Heart left ventricle (tissue), 16 donors: Measurements from ENCODE around the gene MME. TPM values are rescaled to one million over a fixed set of nuclear protein-coding genes. Genes with fewer than 3 reads are reported as not detected.

Source experiments
- ATAC-seq, 4 donors: fragments of 200-7000 bp; cut with Tn5 transposase; one replicate each; pipeline ENCODE4 v1.9.1; 2020 to 2022; ENCODE audit warnings: moderate library complexity in 4 of 4, mild to moderate bottlenecking in 3 of 4, moderate number of reproducible peaks in 1 of 4
- DNase-seq, 5 donors: peaks; one replicate each; pipeline ENCODE4 v3.0.0-alpha.2; 2020
- H3K27ac ChIP-seq, 12 donors: fragments of 200-600 bp; sonication (generic) in 4 of 12; one replicate each; pipeline versions ENCODE4 v1.5.0 to v1.8.0; 2016 to 2022; ENCODE audit warnings: mild to moderate bottlenecking in 2 of 12
- H3K27me3 ChIP-seq, 9 donors: fragments of 200-600 bp; sonication (generic) in 2 of 9; one replicate each; pipeline versions ENCODE4 v1.5.1 to v1.8.0; 2016 to 2022; ENCODE audit warnings: mild to moderate bottlenecking in 3 of 9
- H3K36me3 ChIP-seq, 9 donors: fragments of 200-600 bp; sonication (generic) in 2 of 9; one replicate each; pipeline versions ENCODE4 v1.5.0 to v1.8.0; 2018 to 2022; ENCODE audit warnings: mild to moderate bottlenecking in 2 of 9
- H3K4me1 ChIP-seq, 12 donors: fragments of 200-600 bp; sonication (generic) in 4 of 12; one replicate each; pipeline versions ENCODE4 v1.5.0 to v1.8.0; 2016 to 2022; ENCODE audit warnings: mild to moderate bottlenecking in 3 of 12
- H3K4me3 ChIP-seq, 12 donors: fragments of 200-600 bp; sonication (generic) in 4 of 12; one replicate each; pipeline versions ENCODE4 v1.5.0 to v1.8.0; 2017 to 2022; ENCODE audit warnings: mild to moderate bottlenecking in 9 of 12, moderate library complexity in 4 of 12
- H3K9me3 ChIP-seq, 12 donors: fragments of 200-600 bp; sonication (generic) in 4 of 12; one replicate each; pipeline versions ENCODE4 v1.5.0 to v1.8.0; 2016 to 2022; ENCODE audit warnings: mild to moderate bottlenecking in 1 of 12
- CTCF ChIP-seq, 12 donors: fragments of 200-600 bp; sonication (generic) in 4 of 12; IDR thresholded peaks; one replicate each; pipeline versions ENCODE4 v1.5.0 to v1.8.0; 2018 to 2022; ENCODE audit warnings: antibody characterized with exemption in 12 of 12, mild to moderate bottlenecking in 5 of 12
- POLR2A ChIP-seq, 2 donors: fragments of 450-650 bp; IDR thresholded peaks; one replicate each; pipeline ENCODE4 v1.6.1; 2017; ENCODE audit warnings: antibody characterized with exemption in 2 of 2, mild to moderate bottlenecking in 2 of 2, moderate library complexity in 2 of 2
- WGBS, 4 donors: extraction: QIAGEN DNeasy Blood & Tissue Kit in 2 of 4; methylation state at CpG; one replicate each; pipeline versions ENCODE4 v1.1.5 to v1.1.7; 2013 to 2018; 5-methylcytosine and 5-hydroxymethylcytosine counted together
- intact Hi-C, 10 donors: fragments of 100-400 bp; cut with DNase I; formaldehyde crosslinking; loops; one replicate each; pipeline versions ENCODE4 v1.11.1 to v1.14.2; 2022
- polyA plus RNA-seq, 2 donors: library from polyadenylated mRNA; stranded (reverse); fragments of 200-250 nt; gene quantifications; one replicate each; pipeline ENCODE4 v1.2.3, GENCODE V29; 2013
- total RNA-seq, 9 donors: library from RNA; depleted of rRNA in 2 of 9; stranded (reverse); fragments of >200 nt in 2 of 9; fragmentation: NEBNext Ultra II Directional in 3 of 9; extraction: Animal tissue kit (Norgen Biotek cat#: 25700) in 3 of 9; gene quantifications; one replicate each; pipeline versions ENCODE4 v1.1.0 to v1.2.4, GENCODE V29; 2016 to 2023
- donor health status: ischemic (EF 13 %, LVEDD 7.1; RV severe dilation, severe dysfunction).
- donor health status: healthy with polysubstance abuse.
- donor health status: DM: no; HTN: yes; CAD: no.
- donor health status: DM: no; HTN: no; CAD: no.
- donor health status: ischemic (EF 25% LVEDD 6.9; RV normal size, moderate dysfunction).
- donor health status: ischemic (EF 25% LVEDD 5.7; RV mildly dilated, moderate dysfunction).
- donor health status: healthy.
- donor health status: DM: yes; HTN: yes; CAD: no.
- donor health status: ischemic (EF 35%, LVEDD 5.7; RV mildly dilated, moderate dysfunction).
- donor health status: nonischemic (EF 11% LVEDD 7.7; RV severe dilation, severe dysfunction).
- donor health status: DM: yes; HTN: yes; CAD: no.
- donor health status: PGD.
- donor health status: ischemic (EF 29% LVEDD 5.4; RV normal size, mild dysfunction).
- donor health status: nonischemic (EF 23%, LVEDD 6.1; RV moderate dilation, normal function).

The MME gene
- total and polyA plus RNA-seq, 11 donors: 0.84 to 18.5 (median 5.3) TPM

DNA sequence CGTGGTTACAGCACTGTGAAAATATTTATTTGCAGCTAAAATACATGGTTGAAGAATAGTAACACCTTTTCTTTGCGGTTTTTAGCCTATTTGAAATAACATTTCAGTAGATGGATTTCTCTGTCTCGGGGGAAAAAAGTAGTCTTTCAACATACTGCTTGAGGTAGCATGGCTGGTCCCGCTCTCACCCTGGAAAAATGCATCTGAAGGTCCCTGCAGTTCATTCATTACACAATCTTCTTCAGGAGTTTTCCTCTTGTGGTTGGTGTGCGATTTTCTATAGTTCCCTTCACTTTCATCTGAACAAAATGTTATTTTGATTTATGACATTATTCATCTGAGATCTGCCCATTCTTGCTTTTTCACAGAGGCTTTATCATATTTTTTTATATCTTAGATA, 137.5 kb downstream of the MME start:
- intact Hi-C loops: loop anchor here in 1 of 10 donors (5.0 kb wide), 1 partner anchor 55 kb away; no protein-coding TSS in a partner anchor
- peaks cover 0 to 7% (median 0%) of the 10 kb centered on the region in 12 donors for H3K4me1 ChIP-seq
- whole genome bisulfite sequencing, 4 donors: 62 to 72% (median 66%) methylated on average over 5 of the region's 5 CpGs

DNA sequence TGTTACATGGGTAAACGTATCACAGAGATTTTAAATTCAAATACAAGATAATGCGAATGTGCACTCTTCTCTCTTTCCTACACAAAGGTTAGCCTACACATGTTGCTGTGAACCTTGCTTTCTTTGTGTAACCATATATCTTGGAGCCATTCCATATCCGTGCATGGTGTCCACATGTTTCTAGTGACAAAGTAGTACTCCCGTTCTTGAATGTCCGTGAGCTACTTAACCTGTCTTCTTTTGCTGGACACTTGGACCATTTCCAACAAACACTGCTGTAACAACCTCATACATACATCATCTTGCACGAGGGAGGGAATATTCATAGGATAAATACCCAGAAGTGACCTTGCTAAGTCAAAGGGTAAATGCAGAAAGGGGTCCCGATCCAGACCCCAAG, 138.3 kb downstream of the MME start:
- intact Hi-C loops: loop anchor here in 1 of 10 donors (5.0 kb wide), 1 partner anchor 56 kb away; no protein-coding TSS in a partner anchor
- H3K36me3 ChIP-seq: no peaks in the 10 kb centered on the region
- no peak overlapping the region for H3K4me3 ChIP-seq
- H3K27me3 ChIP-seq: no peaks in the 10 kb centered on the region
- WGBS, 4 donors: 70 to 75% (median 73%) methylated on average over 7 of the region's 7 CpGs
- no peak for ATAC-seq
- H3K4me1 ChIP-seq: peaks cover 0 to 7% (median 0%) of the 10 kb centered on the region in 12 donors
- TF ChIP-seq CTCF (IDR thresholded peaks at IDR 0.05): no peak
- TF ChIP-seq POLR2A (IDR thresholded peaks at IDR 0.05): no peak
- H3K9me3 ChIP-seq: peaks cover 0 to 14% (median 0%) of the 10 kb centered on the region in 12 donors
- no peak overlapping the region for H3K27ac ChIP-seq
- no peak for DNase-seq

More for the DNA sequence above, 137.5 kb downstream of the MME start:
- ATAC-seq (peak in 1 of 4 donors; percentile 52), DNase-seq (no peak)
- no peaks in the 10 kb centered on the region for H3K36me3 ChIP-seq
- TF ChIP-seq POLR2A (IDR thresholded peaks at IDR 0.05) (no peak), CTCF (IDR thresholded peaks at IDR 0.05) (no peak)
- no peak overlapping the region for H3K27ac ChIP-seq
- H3K27me3 ChIP-seq: no peaks in the 10 kb centered on the region
- H3K4me3 ChIP-seq: no peak overlapping the region
- H3K9me3 ChIP-seq: peaks cover 0 to 14% (median 0%) of the 10 kb centered on the region in 12 donors

- intact Hi-C loops: loop anchor here in 1 of 10 donors (5.0 kb wide), 1 partner anchor 57 kb away; no protein-coding TSS in a partner anchor
- TF ChIP-seq CTCF (IDR thresholded peaks at IDR 0.05): no peak
- no peak overlapping the region for H3K27ac ChIP-seq
- no peaks in the 10 kb centered on the region for H3K36me3 ChIP-seq
- H3K9me3 ChIP-seq: peaks cover 0 to 14% (median 0%) of the 10 kb centered on the region in 12 donors
- H3K27me3 ChIP-seq: no peaks in the 10 kb centered on the region
- WGBS, 4 donors: 86 to 94% (median 91%) methylated on average over 1 of the region's 1 CpG
- DNase-seq (no peak), ATAC-seq (no peak)
- peaks cover 0 to 7% (median 0%) of the 10 kb centered on the region in 12 donors for H3K4me1 ChIP-seq
- H3K4me3 ChIP-seq: no peak overlapping the region
Observed at GRCh38 chr3:155219106-155219505, 139.0 kb downstream of the MME start.

DNA sequence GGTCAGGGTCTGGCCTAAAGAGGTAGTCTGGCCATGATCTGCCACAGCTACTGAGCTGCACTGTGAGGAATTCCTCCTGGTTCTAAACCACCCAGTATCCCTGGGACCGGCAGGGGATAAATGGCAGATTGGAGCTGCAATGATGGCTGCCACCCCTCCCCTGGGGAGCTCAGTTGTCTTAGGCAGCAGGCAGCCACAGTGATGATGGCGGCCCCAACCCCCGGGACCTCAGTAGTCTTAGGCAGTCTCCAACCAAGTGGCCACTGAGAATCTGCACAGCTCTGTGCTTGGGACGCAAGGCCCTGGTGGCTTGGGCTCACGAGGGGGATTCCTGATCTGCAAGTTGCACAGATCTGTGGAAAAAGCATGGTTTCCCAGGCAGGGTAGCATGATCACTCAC, 145.3 kb downstream of the MME start:
- no peak for TF ChIP-seq CTCF (IDR thresholded peaks at IDR 0.05)
- no peak for TF ChIP-seq POLR2A (IDR thresholded peaks at IDR 0.05)
- Histone ChIP-seq H3K27me3 (no peaks in the 10 kb centered on the region), H3K9me3 (peaks cover 0 to 9% (median 0%) of the 10 kb centered on the region in 12 donors), H3K27ac (no peak overlapping the region), H3K4me3 (no peak overlapping the region), H3K4me1 (no peaks in the 10 kb centered on the region), H3K36me3 (no peaks in the 10 kb centered on the region)
- WGBS, 4 donors: 88 to 96% (median 90%) methylated on average over 3 to 5 of the region's 5 CpGs
- no peak for ATAC-seq
- intact Hi-C loops: no loop called here
- no peak for DNase-seq
